Hepatocyte (in vitro differentiated cells): ENCODE data around the gene BRS3. TPM values are rescaled to one million over a fixed set of nuclear protein-coding genes. Genes with fewer than 3 reads are reported as not detected.

Source experiments
- DNase-seq: peaks from one replicate; pipeline ENCODE4 v3.0.0-alpha.2; 2016; ENCODE audit warnings: low spot score
- H2AFZ ChIP-seq: fragments of 200-600 bp; sonication (generic); 2 replicates; pipeline ENCODE4 v1.6.0; 2016; ENCODE audit warnings: antibody characterized with exemption, mild to moderate bottlenecking
- H3K27ac ChIP-seq: fragments of 200-600 bp; sonication (generic); 2 replicates; pipeline ENCODE4 v1.5.1; 2016; ENCODE audit warnings: mild to moderate bottlenecking
- H3K27me3 ChIP-seq: fragments of 200-600 bp; sonication (generic); 2 replicates; pipeline ENCODE4 v1.6.1; 2016
- H3K36me3 ChIP-seq: fragments of 200-600 bp; sonication (generic); replicated peaks from 2 replicates; pipeline ENCODE4 v1.5.1; 2016; ENCODE audit warnings: low read depth; ENCODE audit not compliant: insufficient read depth
- H3K4me1 ChIP-seq: fragments of 200-600 bp; sonication (generic); 2 replicates; pipeline ENCODE4 v1.5.1; 2016; ENCODE audit warnings: mild to moderate bottlenecking, moderate library complexity; ENCODE audit not compliant: insufficient read depth
- H3K4me2 ChIP-seq: fragments of 200-600 bp; sonication (generic); 2 replicates; pipeline ENCODE4 v1.6.0; 2016
- H3K4me3 ChIP-seq: fragments of 200-600 bp; sonication (generic); 2 replicates; pipeline ENCODE4 v1.5.1; 2016; ENCODE audit warnings: mild to moderate bottlenecking
- H3K79me2 ChIP-seq: fragments of 200-600 bp; sonication (generic); 2 replicates; pipeline ENCODE4 v1.6.0; 2017; ENCODE audit warnings: mild to moderate bottlenecking
- H3K9me2 ChIP-seq: fragments of 200-600 bp; sonication (generic); replicated peaks from 2 replicates; pipeline ENCODE4 v1.6.0; 2017; ENCODE audit warnings: mild to moderate bottlenecking; ENCODE audit not compliant: insufficient read depth
- H3K9me3 ChIP-seq: fragments of 200-600 bp; sonication (generic); 2 replicates; pipeline ENCODE4 v1.5.1; 2016; ENCODE audit warnings: low read depth, mild to moderate bottlenecking
- H4K20me1 ChIP-seq: fragments of 200-600 bp; sonication (generic); 2 replicates; pipeline ENCODE4 v1.6.0; 2016; ENCODE audit warnings: mild to moderate bottlenecking; ENCODE audit not compliant: insufficient read depth, poor library complexity, severe bottlenecking
- EZH2 ChIP-seq: fragments of 200-600 bp; sonication (generic); IDR thresholded peaks from 2 replicates; pipeline ENCODE4 v1.6.1; 2016; ENCODE audit warnings: antibody characterized with exemption, mild to moderate bottlenecking, borderline replicate concordance
- EZH2phosphoT487 ChIP-seq: fragments of 200-600 bp; sonication (generic); IDR thresholded peaks from one replicate; pipeline ENCODE4 v1.6.1; 2018; ENCODE audit warnings: antibody characterized with exemption, mild to moderate bottlenecking, low read depth, moderate library complexity; ENCODE audit not compliant: unreplicated experiment, severe bottlenecking
- WGBS: methylation state at CpG from one replicate; pipeline ENCODE4 v1.1.6; 2016; ENCODE audit warnings: low lambda C conversion rate; ENCODE audit errors: missing lambda C conversion rate; 5-methylcytosine and 5-hydroxymethylcytosine counted together
- polyA plus RNA-seq: library from polyadenylated mRNA; unstranded; fragments of >200 nt; fragmentation: Nextera tagmentation; extraction: Ambion mirVana; gene quantifications from 2 replicates; pipeline ENCODE4 v1.2.1, GENCODE V29; 2016
- total RNA-seq: library from RNA; depleted of rRNA; stranded (reverse); fragments of >200 nt; gene quantifications from 2 replicates; pipeline ENCODE4 v1.2.3, GENCODE V29; 2014
- TF ChIP-seq, protein P1 (sequence below): fragments of 200-600 bp; sonication (generic); IDR thresholded peaks from 2 replicates; pipeline ENCODE4 v1.5.1; 2016; ENCODE audit warnings: antibody characterized with exemption, mild to moderate bottlenecking; ENCODE audit not compliant: poor library complexity

Gene BRS3
- total and polyA plus RNA-seq, 2 experiments from 2014 or later: not detected

DNA sequence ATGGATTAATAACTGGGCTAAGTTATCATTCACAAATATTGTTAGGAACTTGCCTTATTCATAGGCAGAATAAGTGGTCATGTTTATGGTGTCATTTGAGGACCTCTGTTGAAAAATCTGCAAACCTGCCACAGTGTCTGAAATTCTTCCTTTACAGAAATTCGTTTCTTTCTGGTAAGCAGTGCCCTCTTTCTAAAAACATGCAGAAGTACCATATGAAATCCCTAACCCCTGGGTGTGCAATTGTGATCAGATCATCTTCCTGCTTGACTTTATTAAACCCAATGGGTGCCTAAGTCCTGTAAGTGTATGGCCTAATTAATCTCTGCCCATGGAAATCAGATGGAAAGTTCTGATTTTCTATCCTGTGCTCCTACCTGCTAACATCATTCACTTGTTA is 5.3 kb downstream of the BRS3 start:
- no peaks in the 10 kb centered on the region for H3K9me3 ChIP-seq
- peaks cover 12% of the 10 kb centered on the region for H3K27me3 ChIP-seq
- no peaks in the 10 kb centered on the region for H3K4me1 ChIP-seq
- no peak for TF ChIP-seq EZH2
- TF ChIP-seq, protein P1, sequence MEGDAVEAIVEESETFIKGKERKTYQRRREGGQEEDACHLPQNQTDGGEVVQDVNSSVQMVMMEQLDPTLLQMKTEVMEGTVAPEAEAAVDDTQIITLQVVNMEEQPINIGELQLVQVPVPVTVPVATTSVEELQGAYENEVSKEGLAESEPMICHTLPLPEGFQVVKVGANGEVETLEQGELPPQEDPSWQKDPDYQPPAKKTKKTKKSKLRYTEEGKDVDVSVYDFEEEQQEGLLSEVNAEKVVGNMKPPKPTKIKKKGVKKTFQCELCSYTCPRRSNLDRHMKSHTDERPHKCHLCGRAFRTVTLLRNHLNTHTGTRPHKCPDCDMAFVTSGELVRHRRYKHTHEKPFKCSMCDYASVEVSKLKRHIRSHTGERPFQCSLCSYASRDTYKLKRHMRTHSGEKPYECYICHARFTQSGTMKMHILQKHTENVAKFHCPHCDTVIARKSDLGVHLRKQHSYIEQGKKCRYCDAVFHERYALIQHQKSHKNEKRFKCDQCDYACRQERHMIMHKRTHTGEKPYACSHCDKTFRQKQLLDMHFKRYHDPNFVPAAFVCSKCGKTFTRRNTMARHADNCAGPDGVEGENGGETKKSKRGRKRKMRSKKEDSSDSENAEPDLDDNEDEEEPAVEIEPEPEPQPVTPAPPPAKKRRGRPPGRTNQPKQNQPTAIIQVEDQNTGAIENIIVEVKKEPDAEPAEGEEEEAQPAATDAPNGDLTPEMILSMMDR: no peak
- no peak for TF ChIP-seq EZH2phosphoT487
- H4K20me1 ChIP-seq: no peaks in the 10 kb centered on the region
- no peak for DNase-seq
- WGBS: 33% methylated on average over 1 of the region's 1 CpG
- H3K36me3 ChIP-seq: no peaks in the 10 kb centered on the region
- H3K9me2 ChIP-seq: no peaks in the 10 kb centered on the region
- no peak overlapping the region for H3K27ac ChIP-seq
- no peak overlapping the region for H3K4me3 ChIP-seq
- no peak overlapping the region for H2AFZ ChIP-seq
- peaks cover 2% of the 10 kb centered on the region for H3K79me2 ChIP-seq
- H3K4me2 ChIP-seq: no peak overlapping the region

DNA sequence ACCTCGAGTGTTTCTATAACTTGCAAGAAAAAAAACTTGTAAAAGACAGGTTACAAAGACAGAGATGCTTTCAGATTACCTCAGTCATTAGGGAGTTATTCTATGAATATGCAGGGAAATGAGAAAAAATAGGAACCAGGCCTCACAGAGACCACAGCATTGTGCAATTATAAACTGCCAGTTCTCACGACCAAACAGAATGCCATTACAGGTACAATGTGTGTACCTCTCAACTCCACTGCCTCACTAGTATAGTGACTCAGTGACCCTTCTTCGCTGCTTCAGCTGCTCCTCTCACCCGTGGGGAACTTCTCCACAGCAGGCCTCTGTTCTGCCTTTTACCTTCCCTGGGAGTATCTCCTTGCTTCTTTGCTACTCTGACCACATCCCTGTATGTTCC is 7.3 kb downstream of the BRS3 start:
- Histone ChIP-seq H3K36me3 (no peaks in the 10 kb centered on the region), H3K4me2 (no peak overlapping the region), H3K27me3 (peaks cover 4% of the 10 kb centered on the region), H3K9me3 (no peaks in the 10 kb centered on the region), H4K20me1 (no peaks in the 10 kb centered on the region), H3K79me2 (peaks cover 20% of the 10 kb centered on the region), H3K27ac (no peak overlapping the region), H3K4me1 (no peaks in the 10 kb centered on the region), H2AFZ (no peak overlapping the region), H3K9me2 (no peaks in the 10 kb centered on the region), H3K4me3 (no peak overlapping the region)
- DNase-seq: no peak
- no peak for TF ChIP-seq EZH2
- TF ChIP-seq EZH2phosphoT487: no peak
- TF ChIP-seq, protein P1: no peak
- 73% methylated on average over 4 of the region's 4 CpGs for WGBS

DNA sequence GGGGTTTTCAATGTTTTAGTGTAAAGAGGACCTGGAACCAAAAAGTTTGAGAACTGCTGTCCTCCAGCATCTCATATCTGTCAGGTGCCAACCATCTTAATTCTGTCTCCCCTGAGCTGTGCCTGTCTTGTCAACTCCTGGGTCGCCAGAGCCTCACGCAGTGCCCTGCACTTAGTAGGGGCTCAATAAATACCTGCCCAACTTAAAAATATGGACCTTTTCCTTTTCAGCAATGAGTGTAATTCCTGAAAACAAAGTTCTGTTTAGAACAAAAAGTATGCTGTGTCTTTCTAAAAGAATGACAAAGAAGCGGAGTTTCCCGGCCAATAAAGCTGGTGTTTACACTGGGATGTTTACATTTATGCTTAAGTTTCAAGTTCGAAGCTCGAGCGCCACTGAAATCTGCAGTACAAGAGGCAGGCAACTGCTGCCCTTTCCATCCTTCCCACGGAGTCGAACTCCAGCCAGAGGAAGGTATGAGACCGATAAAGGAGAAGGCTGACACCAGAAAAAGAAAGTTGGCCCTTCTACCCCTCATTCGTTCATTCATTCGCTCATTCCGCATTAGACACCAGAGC is 8.5 kb downstream of the BRS3 start:
- H3K9me3 ChIP-seq: no peaks in the 10 kb centered on the region
- TF ChIP-seq EZH2 (no peak), EZH2phosphoT487 (no peak)
- TF ChIP-seq, protein P1: no peak
- peak overlapping the region; percentile 75 for H3K4me2 ChIP-seq
- no peaks in the 10 kb centered on the region for H3K27me3 ChIP-seq
- peak overlapping the region; percentile 69 for H2AFZ ChIP-seq
- H3K9me2 ChIP-seq: no peaks in the 10 kb centered on the region
- peak overlapping the region; percentile 59 for H3K4me3 ChIP-seq
- no peaks in the 10 kb centered on the region for H3K4me1 ChIP-seq
- peaks cover 20% of the 10 kb centered on the region for H3K79me2 ChIP-seq
- H4K20me1 ChIP-seq: no peaks in the 10 kb centered on the region
- H3K27ac ChIP-seq: peak overlapping the region; percentile 100
- 45% methylated on average over 13 of the region's 13 CpGs for WGBS
- DNase-seq: no peak
- no peaks in the 10 kb centered on the region for H3K36me3 ChIP-seq
